Stimulated activated CD4-positive, alpha-beta T cell treated with anti-CD3 and anti-CD28 coated beads, Interleukin-12 subunit alpha, Interleukin-12 subunit beta, amount 100 ng/mL, for 48 hours (primary cell): Measurements from ENCODE around the gene CHD9.

Experiments
- DNase-seq, 3 donors: peaks; one replicate each; pipeline ENCODE4 v3.0.0-alpha.2; 2020; ENCODE audit warnings: low read depth in 2 of 3, low spot score in 1 of 3

CHD9 gene

GRCh38 chr16:53093162-53093744 is 38.5 kb downstream of the CHD9 start:
- DNase-seq, result no peak

DNA sequence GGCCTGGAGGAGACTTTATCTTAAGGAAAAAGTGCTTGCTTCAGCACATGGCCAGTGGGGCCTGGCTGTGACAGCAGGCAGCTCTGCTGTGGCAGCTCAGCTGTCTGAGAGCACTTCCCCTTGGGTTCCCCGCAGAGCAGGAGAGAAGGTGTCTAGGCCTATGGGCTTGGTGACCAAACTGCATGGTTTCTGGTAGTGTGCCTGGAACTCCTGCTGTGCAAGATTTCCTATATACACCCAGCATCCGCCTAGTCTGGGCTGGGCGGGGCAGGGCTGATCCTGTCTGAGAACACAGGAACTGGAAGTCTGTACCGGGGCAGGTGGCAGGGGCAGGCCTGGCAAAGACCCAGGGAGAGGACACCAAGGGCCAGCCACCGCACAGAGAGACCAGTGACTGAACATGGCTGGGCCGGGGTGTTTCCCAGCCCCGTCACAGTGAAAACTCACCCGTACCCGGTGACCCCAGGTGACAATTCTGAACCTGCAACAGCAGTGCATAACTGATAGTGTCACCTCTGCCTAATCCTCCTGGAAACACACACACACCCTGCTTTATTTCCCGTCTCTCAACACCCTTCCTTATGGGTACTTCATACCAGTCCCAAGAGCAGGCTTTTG is 39.3 kb downstream of the CHD9 start:
- DNase-seq, result no peak

DNA sequence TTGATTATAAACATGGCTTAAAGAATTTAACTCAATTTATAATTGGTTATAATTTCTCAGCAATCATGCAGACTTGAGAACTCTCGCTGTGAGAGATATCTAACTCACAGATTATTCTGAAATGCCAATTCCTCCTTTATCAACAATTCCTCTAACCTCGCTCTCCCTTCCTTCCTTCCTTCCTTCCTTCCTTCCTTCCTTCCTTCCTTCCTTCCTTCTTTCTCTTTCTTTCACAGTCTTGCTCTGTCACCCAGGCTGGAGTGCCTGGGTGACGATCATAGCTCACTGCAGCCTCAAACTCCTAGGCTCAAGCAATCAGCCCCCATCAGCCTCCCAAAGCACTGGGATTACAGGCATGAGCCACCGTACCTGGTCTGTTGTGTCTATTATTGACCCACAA is 42.4 kb downstream of the CHD9 start:
- no peak for DNase-seq

GRCh38 chr16:53098526-53099317 is 43.9 kb downstream of the CHD9 start:
- DNase-seq, result peak in 2 of 3 donors; percentile 10 to 16

GRCh38 chr16:53099318-53100130 is 44.7 kb downstream of the CHD9 start:
- DNase-seq, result peak; percentile 30 to 48 (median 36)

GRCh38 chr16:53100131-53100748 is 45.4 kb downstream of the CHD9 start:
- no peak for DNase-seq

- DNase-seq, result no peak
These were observed 46.1 kb downstream of the CHD9 start for GRCh38 chr16:53100889-53101288.

GRCh38 chr16:53103811-53104210 is 49.0 kb downstream of the CHD9 start:
- no peak for DNase-seq

DNA sequence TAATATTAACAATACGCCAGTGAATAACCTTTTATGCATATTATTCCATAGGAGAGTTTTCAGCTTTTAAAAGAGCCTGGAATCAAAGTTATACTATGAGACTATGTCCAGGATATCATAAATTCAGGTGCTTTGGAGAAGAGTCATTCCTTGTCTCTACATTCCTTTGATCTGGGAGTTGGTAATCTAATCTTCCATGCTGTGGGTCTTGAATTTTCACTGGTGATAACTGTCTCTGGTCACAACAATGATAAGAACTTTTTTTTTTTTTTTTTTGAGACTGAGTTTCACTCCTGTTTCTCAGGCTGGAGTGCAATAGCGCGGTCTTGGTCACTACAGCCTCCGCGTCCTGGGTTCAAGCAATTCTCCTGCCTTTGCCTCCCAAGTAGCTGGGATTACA is 50.8 kb downstream of the CHD9 start:
- no peak for DNase-seq

GRCh38 chr16:53111078-53111791 is 56.4 kb downstream of the CHD9 start:
- no peak for DNase-seq

DNA sequence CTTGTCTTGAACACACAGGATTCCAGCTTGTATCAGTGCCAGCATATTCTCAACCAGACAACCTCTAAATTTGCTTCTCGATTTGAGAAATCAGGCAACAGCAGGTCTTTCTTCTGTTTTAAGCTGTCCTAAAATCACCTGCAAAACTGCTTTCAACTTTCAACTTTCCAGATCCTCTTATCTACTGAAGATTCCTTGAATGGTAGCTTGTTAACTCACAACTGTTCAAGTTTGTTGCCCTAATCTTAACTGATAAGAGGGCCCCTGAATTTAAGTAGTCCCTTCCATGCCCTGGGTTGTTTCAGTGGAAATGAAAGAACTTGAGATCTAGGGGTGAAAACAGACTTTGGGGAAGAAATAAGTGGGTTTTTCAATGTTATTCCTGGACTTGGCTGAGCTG is 57.2 kb downstream of the CHD9 start:
- DNase-seq, result no peak

DNA sequence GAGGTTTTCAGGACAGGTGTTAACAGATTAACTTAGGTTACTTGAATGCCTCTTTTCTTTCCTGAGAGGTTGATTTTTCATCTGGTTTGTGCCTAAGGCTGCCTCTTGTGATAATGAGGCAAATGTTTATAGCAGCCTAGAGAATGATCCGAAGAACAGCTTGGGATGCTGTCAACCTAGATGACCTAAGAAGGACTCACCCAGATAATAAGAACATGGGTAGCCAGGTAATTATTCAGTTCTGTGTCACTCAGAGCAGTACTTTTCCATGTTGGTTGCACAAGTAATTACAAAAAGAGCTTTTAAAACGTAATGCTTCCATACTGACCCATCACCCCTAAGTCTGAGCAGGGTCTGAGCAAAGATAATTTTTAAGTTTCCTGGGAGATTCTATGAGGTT is 60.3 kb downstream of the CHD9 start:
- DNase-seq, result no peak

DNA sequence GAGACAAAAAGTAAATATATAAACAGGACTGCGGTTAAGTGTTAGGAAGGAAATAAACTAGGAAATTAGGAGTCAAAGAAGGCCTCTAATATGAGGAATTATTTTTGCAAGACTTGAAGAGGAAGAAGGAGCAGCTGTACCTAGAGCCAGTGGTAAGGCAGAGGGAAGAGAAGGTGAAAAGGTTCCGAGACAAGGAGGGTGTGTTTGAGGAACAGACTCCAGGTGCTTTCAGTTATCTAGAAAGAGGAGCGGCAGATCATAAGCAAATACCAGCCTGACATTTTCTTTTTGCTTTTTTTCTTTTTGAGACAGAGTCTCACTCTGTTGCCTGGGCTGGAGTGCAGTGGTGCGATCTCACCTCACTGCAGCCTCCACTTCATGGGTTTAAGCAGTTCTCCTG is 61.0 kb downstream of the CHD9 start:
- DNase-seq, result no peak

- DNase-seq, result no peak
These were observed 66.3 kb downstream of the CHD9 start for GRCh38 chr16:53121043-53121620.

GRCh38 chr16:53121661-53122060 is 66.9 kb downstream of the CHD9 start:
- DNase-seq, result no peak

DNA sequence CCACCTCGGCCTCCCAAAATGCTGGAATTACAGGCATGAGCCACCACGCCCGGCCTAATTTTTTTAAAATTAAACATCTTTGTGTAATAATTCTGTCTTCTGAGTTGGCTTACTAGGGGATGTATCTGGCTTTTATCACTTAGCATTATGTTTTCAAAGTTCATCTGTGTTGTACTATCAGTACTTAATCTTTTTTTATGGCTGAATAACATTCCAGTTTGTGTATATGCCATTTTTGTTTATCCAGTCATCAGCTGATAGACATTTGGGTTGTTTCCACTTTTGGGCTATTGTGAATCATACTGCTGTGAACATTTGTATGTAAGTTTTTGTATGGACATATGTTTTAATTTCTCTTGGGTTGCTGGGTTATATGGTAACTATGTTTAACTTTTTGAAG is 69.0 kb downstream of the CHD9 start:
- DNase-seq, result no peak

DNA sequence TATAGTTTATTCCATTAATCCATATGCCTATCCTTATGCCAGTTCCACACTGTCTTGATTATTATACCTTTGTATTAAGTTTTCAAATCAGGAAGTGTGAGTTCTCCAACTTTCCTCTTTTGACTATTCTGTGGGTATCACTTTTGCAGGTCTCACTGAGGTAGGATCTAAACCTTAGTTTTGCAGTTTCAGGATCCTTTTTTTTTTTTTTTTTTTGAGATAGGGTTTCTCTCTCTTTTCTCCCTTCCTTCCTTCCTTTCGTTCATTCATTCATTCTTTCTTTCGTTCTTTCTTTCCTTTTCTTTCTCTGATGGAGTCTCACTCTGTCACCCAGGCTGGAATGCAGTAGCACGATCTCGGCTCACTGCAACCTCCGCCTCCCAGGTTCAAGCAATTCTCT is 71.6 kb downstream of the CHD9 start:
- DNase-seq, result no peak

DNA sequence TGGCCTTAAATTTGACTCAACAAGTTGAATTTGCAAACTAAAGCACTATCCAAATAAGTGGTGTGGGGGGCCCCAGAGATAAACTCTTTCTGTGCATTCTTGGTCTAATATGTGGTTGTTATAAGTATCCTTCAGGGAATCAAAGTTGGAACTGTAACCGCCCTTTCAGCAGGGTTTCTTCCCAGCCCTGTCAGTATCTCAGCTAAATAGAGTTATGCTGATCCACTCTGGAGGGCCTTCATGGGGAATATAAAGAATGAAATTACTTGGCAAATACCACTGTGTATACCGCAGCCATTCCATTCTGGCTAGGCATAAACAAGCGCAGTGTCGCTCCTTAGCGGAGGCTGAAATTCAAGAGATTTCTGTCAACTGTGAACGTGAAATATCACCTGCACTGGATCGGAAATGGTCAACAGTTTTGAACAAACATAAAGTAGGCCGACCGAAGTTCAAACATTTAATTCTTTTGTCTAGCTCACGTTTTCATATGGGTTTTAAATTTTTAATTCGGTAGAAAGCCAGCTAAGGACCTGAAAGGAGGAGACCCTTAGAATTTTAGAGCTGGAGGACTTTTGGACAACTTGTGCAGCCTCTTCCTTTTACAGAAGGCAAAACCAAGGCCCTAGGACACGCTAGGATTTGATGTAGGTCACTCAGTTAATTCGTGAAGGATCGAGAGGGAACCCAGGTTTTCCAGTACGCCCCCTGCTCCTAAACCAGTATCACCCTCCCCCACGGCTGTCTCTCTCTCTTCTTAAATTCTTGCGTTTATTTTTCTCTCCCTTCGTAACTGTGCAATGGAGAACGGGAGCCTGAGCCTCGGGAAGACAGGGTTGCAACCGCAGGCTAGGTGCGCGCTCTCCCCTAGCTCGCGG is 74.7 kb downstream of the CHD9 start:
- DNase-seq, result no peak
